ENCODE results near the gene DDX39B. TPM values are rescaled to one million over a fixed set of nuclear protein-coding genes. Genes with fewer than 3 reads are reported as not detected.

DDX39B gene
- total RNA-seq, 2 donors from 2014 or later, result 213 to 422 TPM

DNA sequence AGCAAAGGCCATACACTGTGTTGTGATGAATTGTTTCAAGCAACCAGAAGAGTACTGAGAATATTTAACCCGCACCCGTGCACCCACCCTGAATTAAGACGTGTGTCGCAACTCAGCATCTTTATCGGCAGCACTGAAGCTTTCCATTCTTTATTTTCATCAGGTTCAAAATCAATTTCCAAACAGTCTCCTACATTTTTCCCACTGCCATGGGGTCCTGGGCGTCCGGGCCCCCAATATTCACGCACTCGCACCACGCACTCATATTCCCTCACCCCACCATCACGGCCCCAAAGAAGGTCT is 38.6 kb upstream of the DDX39B start:
- DNase-seq, result no peak
- TF ChIP-seq, protein P1, sequence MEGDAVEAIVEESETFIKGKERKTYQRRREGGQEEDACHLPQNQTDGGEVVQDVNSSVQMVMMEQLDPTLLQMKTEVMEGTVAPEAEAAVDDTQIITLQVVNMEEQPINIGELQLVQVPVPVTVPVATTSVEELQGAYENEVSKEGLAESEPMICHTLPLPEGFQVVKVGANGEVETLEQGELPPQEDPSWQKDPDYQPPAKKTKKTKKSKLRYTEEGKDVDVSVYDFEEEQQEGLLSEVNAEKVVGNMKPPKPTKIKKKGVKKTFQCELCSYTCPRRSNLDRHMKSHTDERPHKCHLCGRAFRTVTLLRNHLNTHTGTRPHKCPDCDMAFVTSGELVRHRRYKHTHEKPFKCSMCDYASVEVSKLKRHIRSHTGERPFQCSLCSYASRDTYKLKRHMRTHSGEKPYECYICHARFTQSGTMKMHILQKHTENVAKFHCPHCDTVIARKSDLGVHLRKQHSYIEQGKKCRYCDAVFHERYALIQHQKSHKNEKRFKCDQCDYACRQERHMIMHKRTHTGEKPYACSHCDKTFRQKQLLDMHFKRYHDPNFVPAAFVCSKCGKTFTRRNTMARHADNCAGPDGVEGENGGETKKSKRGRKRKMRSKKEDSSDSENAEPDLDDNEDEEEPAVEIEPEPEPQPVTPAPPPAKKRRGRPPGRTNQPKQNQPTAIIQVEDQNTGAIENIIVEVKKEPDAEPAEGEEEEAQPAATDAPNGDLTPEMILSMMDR (IDR thresholded peaks at IDR 0.05), result no peak
- H3K27ac ChIP-seq, result peak overlapping the region; percentile 78
- no peaks in the 10 kb centered on the region for H3K9me3 ChIP-seq
- intact Hi-C loops (cut with DNase I), result no loop called here
- peak overlapping the region; percentile 82 to 87 for H3K9ac ChIP-seq (ENCODE audit: low read depth in 2 of 2, low read length in 2 of 2)
- H3K4me3 ChIP-seq, result peak overlapping the region; percentile 83
- no peaks in the 10 kb centered on the region for H3K27me3 ChIP-seq
- no peaks in the 10 kb centered on the region for H3K36me3 ChIP-seq
- H3K4me1 ChIP-seq, result peaks cover 4% of the 10 kb centered on the region

DNA sequence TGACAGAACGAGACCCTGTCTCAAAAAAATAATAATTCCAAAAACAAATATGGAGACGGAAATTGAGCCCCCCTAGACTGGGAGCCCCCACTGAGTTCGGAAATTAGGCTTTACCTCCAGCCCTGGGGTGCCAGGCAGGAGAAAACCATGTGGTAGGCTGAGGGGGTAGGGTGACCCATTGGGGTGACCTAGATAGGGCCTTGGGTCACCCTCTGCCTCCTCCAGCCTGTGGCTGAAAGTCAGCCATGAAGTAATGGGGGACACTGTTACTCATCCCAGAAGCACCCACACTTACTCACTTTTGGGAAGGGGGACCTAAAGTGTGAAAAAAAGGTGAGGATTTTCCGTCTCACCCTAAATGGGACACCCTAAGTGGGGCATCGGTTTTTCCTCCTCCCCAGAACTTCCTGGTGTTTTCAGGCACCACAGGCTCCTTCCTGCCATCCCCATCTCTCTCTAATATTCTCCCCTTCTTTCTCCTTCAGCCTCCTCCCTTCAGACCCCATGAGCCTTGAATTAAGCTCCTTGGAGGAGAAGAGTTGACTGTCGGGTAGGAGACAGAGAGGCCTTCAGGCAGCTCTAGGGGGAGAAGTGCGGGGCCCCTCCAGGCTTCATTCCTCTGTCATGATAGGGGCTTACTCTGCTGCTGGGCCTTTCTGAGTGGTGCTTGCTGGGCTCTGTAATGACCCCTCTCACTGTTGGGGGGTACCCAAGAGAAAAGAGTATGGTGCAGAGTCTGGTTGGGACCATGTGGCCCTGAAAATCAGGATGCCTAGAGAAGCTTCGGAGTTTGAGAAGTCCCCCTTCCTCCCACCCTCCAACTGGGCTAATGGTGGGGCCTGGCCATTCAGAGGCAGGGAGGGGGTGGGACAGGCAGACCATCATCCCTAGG is 38.0 kb upstream of the DDX39B start:
- H3K4me1 ChIP-seq, result peaks cover 4% of the 10 kb centered on the region
- no peaks in the 10 kb centered on the region for H3K9me3 ChIP-seq
- H3K9ac ChIP-seq (ENCODE audit: low read depth in 2 of 2, low read length in 2 of 2), result peak overlapping the region in 1 of 2 donors; percentile 87
- DNase-seq, result no peak
- peak overlapping the region; percentile 78 for H3K27ac ChIP-seq
- H3K27me3 ChIP-seq, result no peaks in the 10 kb centered on the region
- intact Hi-C loops (cut with DNase I), result no loop called here
- H3K36me3 ChIP-seq, result no peaks in the 10 kb centered on the region
- peak overlapping the region; percentile 83 for H3K4me3 ChIP-seq
- TF ChIP-seq, protein P1 (IDR thresholded peaks at IDR 0.05), result no peak

DNA sequence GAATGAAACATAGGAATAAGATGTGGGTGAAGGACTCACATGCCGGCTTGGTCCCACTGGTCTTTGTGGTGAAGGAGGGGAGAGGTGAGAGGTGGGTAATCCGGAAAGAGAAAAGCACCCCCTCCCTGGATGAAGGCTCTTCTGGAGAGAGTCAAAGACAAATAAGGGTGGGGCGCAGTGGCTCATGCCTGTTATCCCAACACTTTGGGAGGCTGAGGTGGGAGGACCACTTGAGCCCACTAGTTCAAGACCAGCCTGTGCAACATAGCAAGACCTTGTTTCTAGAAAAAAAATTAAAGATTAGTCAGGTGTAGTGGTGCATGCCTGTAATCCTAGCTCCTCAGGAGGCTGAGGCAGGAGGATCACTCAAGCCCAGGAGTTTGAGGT is 37.3 kb upstream of the DDX39B start:
- Histone ChIP-seq H3K9ac (ENCODE audit: low read depth in 2 of 2, low read length in 2 of 2) (no peak overlapping the region), H3K4me3 (no peak overlapping the region), H3K36me3 (no peaks in the 10 kb centered on the region), H3K4me1 (peaks cover 4% of the 10 kb centered on the region), H3K9me3 (no peaks in the 10 kb centered on the region), H3K27ac (no peak overlapping the region), H3K27me3 (no peaks in the 10 kb centered on the region)
- TF ChIP-seq, protein P1 (IDR thresholded peaks at IDR 0.05), result no peak
- intact Hi-C loops (cut with DNase I), result no loop called here
- DNase-seq, result no peak

DNA sequence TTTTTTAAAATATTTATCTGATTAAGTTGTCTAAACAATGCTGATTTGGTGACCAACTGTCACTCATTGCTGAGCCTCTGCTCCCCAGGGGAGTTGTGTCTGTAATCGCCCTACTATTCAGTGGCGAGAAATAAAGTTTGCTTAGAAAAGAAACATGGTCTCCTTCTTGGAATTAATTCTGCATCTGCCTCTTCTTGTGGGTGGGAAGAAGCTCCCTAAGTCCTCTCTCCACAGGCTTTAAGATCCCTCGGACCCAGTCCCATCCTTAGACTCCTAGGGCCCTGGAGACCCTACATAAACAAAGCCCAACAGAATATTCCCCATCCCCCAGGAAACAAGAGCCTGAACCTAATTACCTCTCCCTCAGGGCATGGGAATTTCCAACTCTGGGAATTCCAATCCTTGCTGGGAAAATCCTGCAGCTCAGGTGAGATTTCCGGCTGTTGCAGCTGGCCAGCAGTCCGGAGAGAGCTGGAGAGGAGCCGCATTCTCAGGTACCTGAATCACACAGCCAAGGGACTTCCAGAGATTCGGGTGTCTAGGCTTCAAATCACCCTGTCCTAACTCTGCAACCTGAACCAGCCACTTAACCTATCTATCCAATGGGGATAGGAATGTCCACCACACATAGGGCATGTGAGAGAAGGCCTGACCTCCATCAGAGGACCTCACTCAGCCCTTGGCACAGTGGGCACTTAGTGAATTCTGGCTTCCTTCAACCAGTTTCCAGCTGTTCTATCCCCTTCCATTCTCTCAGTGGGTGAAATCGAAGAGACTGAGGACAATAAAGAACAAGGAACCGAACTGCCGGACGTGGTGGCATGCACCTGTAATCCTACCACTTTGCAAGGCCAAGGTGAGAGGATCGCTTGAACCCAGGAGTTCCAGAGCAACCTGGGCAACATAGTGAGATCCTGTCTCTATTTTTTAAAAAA is 36.6 kb upstream of the DDX39B start:
- intact Hi-C loops (cut with DNase I), result no loop called here
- no peaks in the 10 kb centered on the region for H3K9me3 ChIP-seq
- H3K27me3 ChIP-seq, result no peaks in the 10 kb centered on the region
- no peaks in the 10 kb centered on the region for H3K36me3 ChIP-seq
- TF ChIP-seq, protein P1 (IDR thresholded peaks at IDR 0.05), result no peak
- no peak for DNase-seq
- no peak overlapping the region for H3K4me3 ChIP-seq
- no peak overlapping the region for H3K9ac ChIP-seq (ENCODE audit: low read depth in 2 of 2, low read length in 2 of 2)
- H3K27ac ChIP-seq, result no peak overlapping the region
- peaks cover 4% of the 10 kb centered on the region for H3K4me1 ChIP-seq

DNA sequence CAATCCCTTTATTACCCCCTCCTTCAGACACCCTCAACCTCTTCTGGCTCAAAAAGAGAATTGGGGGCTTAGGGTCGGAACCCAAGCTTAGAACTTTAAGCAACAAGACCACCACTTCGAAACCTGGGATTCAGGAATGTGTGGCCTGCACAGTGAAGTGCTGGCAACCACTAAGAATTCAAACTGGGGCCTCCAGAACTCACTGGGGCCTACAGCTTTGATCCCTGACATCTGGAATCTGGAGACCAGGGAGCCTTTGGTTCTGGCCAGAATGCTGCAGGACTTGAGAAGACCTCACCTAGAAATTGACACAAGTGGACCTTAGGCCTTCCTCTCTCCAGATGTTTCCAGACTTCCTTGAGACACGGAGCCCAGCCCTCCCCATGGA is 35.8 kb upstream of the DDX39B start:
- TF ChIP-seq, protein P1 (IDR thresholded peaks at IDR 0.05), result no peak
- no peaks in the 10 kb centered on the region for H3K27me3 ChIP-seq
- peaks cover 4% of the 10 kb centered on the region for H3K4me1 ChIP-seq
- no peak overlapping the region for H3K9ac ChIP-seq (ENCODE audit: low read depth in 2 of 2, low read length in 2 of 2)
- H3K9me3 ChIP-seq, result no peaks in the 10 kb centered on the region
- no peaks in the 10 kb centered on the region for H3K36me3 ChIP-seq
- DNase-seq, result no peak
- intact Hi-C loops (cut with DNase I), result no loop called here
- H3K27ac ChIP-seq, result no peak overlapping the region
- no peak overlapping the region for H3K4me3 ChIP-seq
